Peyer's patch (tissue), 4 donors: ENCODE measurements around the gene TBRG1. TPM values are rescaled to one million over a fixed set of nuclear protein-coding genes. Genes with fewer than 3 reads are reported as not detected.

Source experiments
- DNase-seq, 3 donors: peaks; one replicate each; pipeline ENCODE4 v3.0.0-alpha.2; 2017 to 2019
- H3K27ac ChIP-seq, 4 donors: fragments of 200-600 bp; sonication (generic); one replicate each; pipeline ENCODE4 v1.5.1; 2016 to 2019
- H3K27me3 ChIP-seq, 2 donors: fragments of 200-600 bp; sonication (generic); one replicate each; pipeline ENCODE4 v1.5.1; 2019
- H3K36me3 ChIP-seq, 3 donors: fragments of 200-600 bp; sonication (generic); one replicate each; pipeline ENCODE4 v1.5.1; 2016 to 2019
- H3K4me1 ChIP-seq, 4 donors: fragments of 200-600 bp; sonication (generic); one replicate each; pipeline ENCODE4 v1.5.1; 2016 to 2019
- H3K4me3 ChIP-seq, 4 donors: fragments of 200-600 bp; sonication (generic); 1 replicate in 3 of 4; 2 replicates in 1 of 4; pipeline ENCODE4 v1.5.1; 2016 to 2019; ENCODE audit warnings: mild to moderate bottlenecking in 1 of 4
- H3K9me3 ChIP-seq, 4 donors: fragments of 200-600 bp; sonication (generic); one replicate each; pipeline ENCODE4 v1.5.1; 2016 to 2019; ENCODE audit warnings: mild to moderate bottlenecking in 1 of 4
- CTCF ChIP-seq, 6 experiments: fragments of 450-650 bp in 4 of 6; fragments of 200-600 bp in 2 of 6; sonication (generic) in 1 of 6; IDR thresholded peaks; one replicate each; pipeline ENCODE4 v1.5.1; 2017 to 2019; ENCODE audit warnings: antibody characterized with exemption in 6 of 6, mild to moderate bottlenecking in 3 of 6, moderate library complexity in 1 of 6
- POLR2A ChIP-seq, 2 donors: fragments of 450-650 bp; IDR thresholded peaks; one replicate each; pipeline ENCODE4 v1.5.1; 2017; ENCODE audit warnings: antibody characterized with exemption in 2 of 2, mild to moderate bottlenecking in 2 of 2, moderate library complexity in 2 of 2
- total RNA-seq, 4 donors: library from RNA; depleted of rRNA; stranded (reverse); fragments of >200 nt; gene quantifications; one replicate each; pipeline ENCODE4 v1.1.0, GENCODE V29; 2016

Gene TBRG1
- total RNA-seq, 4 donors from 2014 or later: 35.9 to 79.2 (median 55.7) TPM

DNA sequence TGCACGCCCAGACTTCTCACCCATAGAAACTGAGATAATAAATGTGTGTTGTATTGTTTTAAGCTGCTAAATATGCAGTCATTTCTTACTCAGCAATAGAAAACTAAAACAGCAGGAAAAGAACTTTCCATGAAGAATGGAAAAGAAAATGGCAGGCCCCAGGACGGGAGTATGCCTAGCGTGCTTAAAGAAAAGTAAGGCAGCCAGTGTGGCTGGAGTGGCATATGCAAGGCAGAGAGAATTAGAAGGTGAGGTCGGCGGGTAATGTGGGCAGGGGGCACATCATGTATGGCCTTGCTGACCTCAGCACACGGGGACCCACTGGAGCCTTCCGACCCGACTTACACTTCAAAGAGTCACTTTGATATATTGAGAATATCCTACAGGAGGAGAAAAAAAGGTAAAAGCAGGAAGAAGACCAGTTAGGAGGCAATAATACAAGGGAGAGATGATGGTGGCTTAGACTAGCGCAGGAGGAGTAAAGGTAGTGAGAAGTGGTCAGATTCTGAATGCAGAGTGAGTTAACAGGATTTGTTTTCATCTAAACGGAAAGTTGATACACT, 20.5 kb downstream of the TBRG1 start:
- no peak for DNase-seq
- no peak overlapping the region for H3K4me3 ChIP-seq
- H3K27ac ChIP-seq: no peak overlapping the region
- TF ChIP-seq POLR2A (IDR thresholded peaks at IDR 0.05): no peak
- TF ChIP-seq CTCF (IDR thresholded peaks at IDR 0.05): no peak
- no peaks in the 10 kb centered on the region for H3K4me1 ChIP-seq
- no peaks in the 10 kb centered on the region for H3K9me3 ChIP-seq
- peaks cover 0 to 15% (median 0%) of the 10 kb centered on the region in 3 donors for H3K36me3 ChIP-seq
- H3K27me3 ChIP-seq: no peaks in the 10 kb centered on the region

DNA sequence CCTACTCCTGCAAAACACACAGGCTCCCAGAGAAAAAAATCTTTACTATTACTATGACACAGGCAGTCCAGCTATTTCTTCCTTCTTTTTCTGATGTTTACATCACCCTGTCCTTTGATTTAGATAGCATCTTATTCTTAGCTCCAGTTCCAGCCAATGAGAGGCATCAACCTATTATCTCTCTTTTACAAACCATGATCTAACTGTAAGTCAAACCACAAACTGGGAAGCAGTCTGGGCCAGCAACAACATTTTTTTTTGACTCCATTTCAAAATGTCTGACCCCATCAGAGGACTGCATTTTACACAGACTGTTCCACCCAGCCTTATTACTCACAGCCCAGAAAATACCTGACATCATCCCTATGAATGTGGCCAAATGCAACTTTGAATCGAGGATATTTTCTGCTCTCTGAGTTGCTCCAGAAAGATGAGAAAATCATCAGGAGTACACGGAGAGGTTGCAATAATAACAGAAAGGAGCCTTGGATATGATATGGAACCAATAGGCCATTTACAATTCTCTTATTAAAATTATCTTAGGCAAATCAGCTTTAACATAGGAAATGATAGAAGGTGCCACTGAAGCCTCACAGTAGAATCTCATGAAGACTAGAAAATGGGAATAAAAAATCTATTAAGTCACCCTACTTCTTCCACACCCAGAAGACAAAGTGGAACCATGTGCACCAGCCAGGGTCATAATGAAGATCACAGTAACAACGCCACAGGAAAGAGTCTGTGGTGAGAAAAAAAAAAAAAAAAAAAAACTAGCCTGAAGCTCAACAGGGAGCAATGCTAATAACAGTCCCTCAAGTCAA, 21.2 kb downstream of the TBRG1 start:
- Histone ChIP-seq H3K27me3 (no peaks in the 10 kb centered on the region), H3K4me3 (no peak overlapping the region), H3K4me1 (no peaks in the 10 kb centered on the region), H3K9me3 (no peaks in the 10 kb centered on the region), H3K27ac (no peak overlapping the region), H3K36me3 (peaks cover 0 to 12% (median 0%) of the 10 kb centered on the region in 3 donors)
- TF ChIP-seq CTCF (IDR thresholded peaks at IDR 0.05): no peak
- TF ChIP-seq POLR2A (IDR thresholded peaks at IDR 0.05): no peak
- DNase-seq: no peak

GRCh38 chr11:124644426-124645280, 22.0 kb downstream of the TBRG1 start:
- no peaks in the 10 kb centered on the region for H3K27me3 ChIP-seq
- no peaks in the 10 kb centered on the region for H3K9me3 ChIP-seq
- peak overlapping the region in 1 of 4 donors; percentile 25 for H3K4me3 ChIP-seq
- peaks cover 0 to 12% (median 0%) of the 10 kb centered on the region in 3 donors for H3K36me3 ChIP-seq
- no peaks in the 10 kb centered on the region for H3K4me1 ChIP-seq
- no peak overlapping the region for H3K27ac ChIP-seq
- peak; percentile 37 to 74 (median 57) for DNase-seq
- TF ChIP-seq POLR2A (IDR thresholded peaks at IDR 0.05) (no peak), CTCF (IDR thresholded peaks at IDR 0.05) (peak; percentile 64 to 83 (median 75))

GRCh38 chr11:124646148-124646547, 23.5 kb downstream of the TBRG1 start:
- DNase-seq: no peak
- H3K36me3 ChIP-seq: peaks cover 0 to 5% (median 0%) of the 10 kb centered on the region in 3 donors
- no peak for TF ChIP-seq CTCF (IDR thresholded peaks at IDR 0.05)
- no peak for TF ChIP-seq POLR2A (IDR thresholded peaks at IDR 0.05)
- no peaks in the 10 kb centered on the region for H3K27me3 ChIP-seq
- H3K9me3 ChIP-seq: no peaks in the 10 kb centered on the region
- H3K27ac ChIP-seq: no peak overlapping the region
- H3K4me1 ChIP-seq: no peaks in the 10 kb centered on the region
- H3K4me3 ChIP-seq: no peak overlapping the region

DNA sequence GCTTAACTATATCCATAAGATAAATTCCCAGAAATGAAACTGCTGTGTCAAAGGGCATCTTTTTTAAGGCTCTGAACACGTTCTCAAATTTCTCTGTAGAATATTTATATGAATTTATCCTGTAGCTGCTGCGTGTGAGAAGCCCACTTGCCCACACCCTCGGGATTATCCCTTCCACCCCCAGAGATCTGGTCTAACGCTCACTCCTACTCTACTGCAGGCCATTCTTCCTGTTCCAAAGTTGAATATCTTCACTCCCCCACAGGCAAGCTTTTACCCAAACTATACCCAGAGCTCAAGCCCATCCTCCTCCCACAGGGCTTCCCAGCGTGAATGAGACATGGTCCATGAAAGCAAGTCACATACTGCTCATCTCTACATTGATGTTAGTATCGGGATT, 25.9 kb downstream of the TBRG1 start:
- H3K36me3 ChIP-seq: peaks cover 0 to 25% (median 0%) of the 10 kb centered on the region in 3 donors
- H3K27me3 ChIP-seq: no peaks in the 10 kb centered on the region
- no peaks in the 10 kb centered on the region for H3K9me3 ChIP-seq
- no peaks in the 10 kb centered on the region for H3K4me1 ChIP-seq
- no peak overlapping the region for H3K27ac ChIP-seq
- no peak overlapping the region for H3K4me3 ChIP-seq
- TF ChIP-seq POLR2A (IDR thresholded peaks at IDR 0.05): no peak
- TF ChIP-seq CTCF (IDR thresholded peaks at IDR 0.05): no peak
- no peak for DNase-seq
